Activated CD4-positive, alpha-beta T cell treated with anti-CD3 and anti-CD28 coated beads for 36 hours (primary cell): Measurements from ENCODE around the gene OPHN1. TPM values are rescaled to one million over a fixed set of nuclear protein-coding genes. Genes with fewer than 3 reads are reported as not detected.
"Not testable (repeated sequence)": the region's sequence is repeated elsewhere in the genome, so short reads cannot be mapped to it uniquely, and the experiment has no call there.

Experiments
- ATAC-seq: fragments of 200-7000 bp; cut with Tn5 transposase; one replicate; pipeline ENCODE4 v1.10.0; 2021; ENCODE audit warnings: mild to moderate bottlenecking, moderate library complexity
- CTCF ChIA-PET: fragments of 350-600 bp; sonication (Branson Sonifier 250); formaldehyde crosslinking; loops from one replicate; lab custom pipeline; 2021; ENCODE audit warnings: antibody characterized with exemption; lab: Charles Lee
- POLR2A ChIA-PET: fragments of 350-600 bp; sonication (Branson Sonifier 250); formaldehyde crosslinking; loops from one replicate; lab custom pipeline; 2021; ENCODE audit warnings: antibody characterized with exemption, inconsistent platforms; lab: Charles Lee
- DNase-seq: peaks from one replicate; pipeline ENCODE4 v3.0.0-alpha.2; 2020
- H3K27ac Mint-ChIP-seq: one replicate; pipeline ENCODE4 v1.8.0; 2021; ENCODE audit warnings: mixed read lengths
- H3K27me3 Mint-ChIP-seq: one replicate; pipeline ENCODE4 v1.8.0; 2021; ENCODE audit warnings: mixed read lengths
- H3K36me3 Mint-ChIP-seq: one replicate; pipeline ENCODE4 v1.8.0; 2021; ENCODE audit warnings: low read depth, mixed read lengths
- H3K4me1 Mint-ChIP-seq: one replicate; pipeline ENCODE4 v1.8.0; 2021; ENCODE audit warnings: mixed read lengths
- H3K4me3 Mint-ChIP-seq: one replicate; pipeline ENCODE4 v1.8.0; 2021; ENCODE audit warnings: mild to moderate bottlenecking, moderate library complexity, mixed read lengths
- H3K9me3 Mint-ChIP-seq: one replicate; pipeline ENCODE4 v1.8.0; 2021; ENCODE audit warnings: low read depth, mixed read lengths
- intact Hi-C, 2 experiments: fragments of 100-400 bp; cut with DNase I in 1 of 2; cut with micrococcal nuclease in 1 of 2; formaldehyde crosslinking; loops; one replicate each; pipeline versions ENCODE4 v1.14.2 to v1.15.1; 2022 to 2024; cut with DNase I, micrococcal nuclease
- total RNA-seq, 2 experiments: library from RNA; stranded (reverse); gene quantifications; one replicate each; pipeline ENCODE4 v1.2.3, GENCODE V29; 2021

Gene OPHN1
- total RNA-seq, 2 experiments from 2014 or later = 0.04 to 0.07 TPM

GRCh38 chrX:68086709-68087108 is 346.6 kb downstream of the OPHN1 start:
- intact Hi-C loops = no loop called here
- Mint-ChIP-seq H3K27ac (no peak overlapping the region), H3K27me3 (no peaks in the 10 kb centered on the region), H3K9me3 (no peaks in the 10 kb centered on the region), H3K4me3 (no peak overlapping the region), H3K4me1 (no peaks in the 10 kb centered on the region), H3K36me3 (no peaks in the 10 kb centered on the region)
- DNase-seq = no peak
- CTCF ChIA-PET = no interaction called here
- ATAC-seq = no peak
- POLR2A ChIA-PET = no interaction called here

- Mint-ChIP-seq H3K36me3 (no peaks in the 10 kb centered on the region), H3K4me3 (no peak overlapping the region), H3K27ac (no peak overlapping the region), H3K27me3 (no peaks in the 10 kb centered on the region), H3K4me1 (no peaks in the 10 kb centered on the region), H3K9me3 (no peaks in the 10 kb centered on the region)
- CTCF ChIA-PET = no interaction called here
- intact Hi-C loops = no loop called here
- DNase-seq (no peak), ATAC-seq (no peak)
- POLR2A ChIA-PET = no interaction called here
Measured at GRCh38 chrX:68084765-68085164, 348.5 kb downstream of the OPHN1 start.

- Mint-ChIP-seq H3K9me3 (peaks cover 2% of the 10 kb centered on the region), H3K4me1 (no peaks in the 10 kb centered on the region), H3K4me3 (no peak overlapping the region), H3K27ac (no peak overlapping the region), H3K36me3 (no peaks in the 10 kb centered on the region), H3K27me3 (no peaks in the 10 kb centered on the region)
- DNase-seq (no peak), ATAC-seq (no peak)
- CTCF ChIA-PET = no interaction called here
- POLR2A ChIA-PET = no interaction called here
- intact Hi-C loops = no loop called here
Measured at GRCh38 chrX:68083510-68083909, 349.8 kb downstream of the OPHN1 start.

DNA sequence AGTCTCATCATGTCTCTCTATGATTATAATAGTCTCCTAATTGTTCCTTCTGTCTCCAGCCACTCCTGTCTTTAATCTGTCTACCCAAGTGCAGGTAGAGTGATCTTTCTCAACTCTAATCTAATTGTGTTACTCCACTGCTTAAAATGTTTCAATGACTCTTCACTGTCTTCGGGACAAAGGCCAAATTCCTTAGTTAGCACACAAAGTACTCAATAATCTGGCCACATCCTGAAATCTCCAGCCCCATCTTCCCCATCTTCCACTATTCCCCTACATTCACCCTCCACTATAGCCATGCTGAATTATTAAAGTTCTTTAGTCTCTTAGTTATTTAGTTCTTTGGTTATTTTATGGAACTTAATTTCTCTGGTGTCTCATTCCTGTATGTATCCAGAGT is 353.3 kb downstream of the OPHN1 start:
- H3K4me3 Mint-ChIP-seq = no peak overlapping the region
- H3K9me3 Mint-ChIP-seq = peaks cover 2% of the 10 kb centered on the region
- ChIA-PET POLR2A (no interaction called here), CTCF (no interaction called here)
- intact Hi-C loops = no loop called here
- DNase-seq (no peak), ATAC-seq (no peak)
- no peaks in the 10 kb centered on the region for H3K27me3 Mint-ChIP-seq
- H3K36me3 Mint-ChIP-seq = no peaks in the 10 kb centered on the region
- H3K27ac Mint-ChIP-seq = no peak overlapping the region
- no peaks in the 10 kb centered on the region for H3K4me1 Mint-ChIP-seq

DNA sequence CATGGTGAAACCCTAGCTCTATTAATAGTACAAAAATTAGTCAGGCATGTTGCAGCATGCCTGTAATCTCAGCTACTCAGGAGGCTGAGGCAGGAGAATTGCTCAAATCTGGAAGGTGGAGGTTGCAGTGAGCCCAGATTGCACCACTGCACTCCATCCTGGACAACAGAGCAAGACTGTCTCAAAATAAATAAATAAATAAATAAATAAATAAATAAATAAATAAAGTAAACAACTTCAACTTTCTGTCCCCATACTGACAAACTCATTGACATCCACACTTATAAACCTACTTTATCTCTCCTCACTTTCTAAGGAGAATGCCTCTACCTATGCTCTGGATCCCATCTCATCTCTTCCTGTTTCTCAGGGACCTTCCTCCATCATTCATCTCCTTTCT is 354.5 kb downstream of the OPHN1 start:
- H3K27me3 Mint-ChIP-seq, POLR2A ChIA-PET, DNase-seq, H3K9me3 Mint-ChIP-seq, H3K27ac Mint-ChIP-seq, H3K4me1 Mint-ChIP-seq, CTCF ChIA-PET, H3K4me3 Mint-ChIP-seq, intact Hi-C loops, ATAC-seq, H3K36me3 Mint-ChIP-seq: not testable (repeated sequence)

DNA sequence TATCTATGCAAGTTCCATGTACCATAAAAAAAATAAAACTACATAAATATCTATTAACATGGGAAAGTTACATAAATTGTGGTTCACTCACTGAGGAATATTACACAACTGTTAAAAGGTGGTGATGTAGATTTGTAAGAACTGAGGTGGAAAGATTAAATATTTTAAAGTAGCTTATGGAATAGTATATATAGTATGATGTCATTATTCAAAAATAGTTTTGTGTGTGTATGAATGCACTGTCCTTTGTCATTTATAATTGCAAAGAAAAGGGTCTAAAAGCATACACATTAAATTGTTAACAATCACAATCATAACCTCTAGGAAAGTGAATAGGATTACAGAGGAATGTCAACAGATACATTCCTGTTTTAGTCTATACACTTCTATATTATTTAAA is 355.9 kb downstream of the OPHN1 start:
- POLR2A ChIA-PET = no interaction called here
- no peak overlapping the region for H3K27ac Mint-ChIP-seq

GRCh38 chrX:68072041-68072440 is 361.3 kb downstream of the OPHN1 start:
- DNase-seq (no peak), ATAC-seq (no peak)
- no peak overlapping the region for H3K27ac Mint-ChIP-seq
- intact Hi-C loops = no loop called here
- H3K4me3 Mint-ChIP-seq = no peak overlapping the region
- CTCF ChIA-PET = no interaction called here
- H3K9me3 Mint-ChIP-seq = no peaks in the 10 kb centered on the region
- no peaks in the 10 kb centered on the region for H3K36me3 Mint-ChIP-seq
- H3K4me1 Mint-ChIP-seq = no peaks in the 10 kb centered on the region
- no peaks in the 10 kb centered on the region for H3K27me3 Mint-ChIP-seq
- POLR2A ChIA-PET = no interaction called here

More for the DNA sequence above, 355.9 kb downstream of the OPHN1 start:
- CTCF ChIA-PET = no interaction called here
- H3K36me3 Mint-ChIP-seq = no peaks in the 10 kb centered on the region
- ATAC-seq (no peak), DNase-seq (no peak)
- no peaks in the 10 kb centered on the region for H3K27me3 Mint-ChIP-seq
- H3K4me1 Mint-ChIP-seq = no peaks in the 10 kb centered on the region
- H3K4me3 Mint-ChIP-seq = no peak overlapping the region
- H3K9me3 Mint-ChIP-seq = peaks cover 2% of the 10 kb centered on the region
- intact Hi-C loops = no loop called here

DNA sequence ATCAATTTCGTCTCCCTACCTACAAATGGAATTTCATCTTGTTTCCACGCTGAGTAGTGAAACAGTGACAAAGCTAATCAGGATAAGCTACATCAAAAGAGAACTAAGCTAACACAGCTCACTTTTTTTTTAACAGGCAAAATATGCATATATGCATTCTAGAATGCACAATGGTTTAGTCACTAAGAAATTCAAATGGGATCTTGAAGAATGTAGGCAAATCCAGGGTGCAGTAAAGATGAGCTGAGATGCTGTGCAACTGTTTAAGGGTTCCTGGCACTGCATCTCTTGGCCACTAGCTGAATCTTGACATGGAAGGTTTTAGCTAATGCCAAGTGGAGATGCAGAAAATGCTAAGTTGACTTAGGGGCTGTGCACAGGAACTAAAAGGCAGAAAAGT is 363.2 kb downstream of the OPHN1 start:
- DNase-seq, H3K27me3 Mint-ChIP-seq, ATAC-seq, intact Hi-C loops, H3K27ac Mint-ChIP-seq, H3K4me1 Mint-ChIP-seq, H3K36me3 Mint-ChIP-seq, H3K4me3 Mint-ChIP-seq, CTCF ChIA-PET, POLR2A ChIA-PET, H3K9me3 Mint-ChIP-seq: not testable (repeated sequence)

DNA sequence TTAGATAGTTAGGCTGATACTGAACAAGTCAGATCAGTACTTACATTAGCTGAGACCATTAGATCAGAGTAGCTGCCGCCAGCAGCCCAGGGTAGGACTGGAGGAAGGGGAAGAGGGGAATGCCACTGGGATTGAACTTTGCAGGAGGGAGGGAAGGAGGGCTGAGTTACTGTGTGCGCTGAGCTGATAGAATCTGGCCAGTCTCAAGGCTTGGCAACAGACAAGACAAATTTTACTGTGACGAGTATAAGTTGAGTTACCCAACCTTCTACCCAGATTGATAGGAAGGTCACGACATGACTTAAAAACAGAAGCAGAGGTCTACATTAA is 372.1 kb downstream of the OPHN1 start:
- POLR2A ChIA-PET = no interaction called here
- DNase-seq = no peak
- intact Hi-C loops = no loop called here
- CTCF ChIA-PET = no interaction called here
- Mint-ChIP-seq H3K4me1 (no peaks in the 10 kb centered on the region), H3K4me3 (no peak overlapping the region), H3K27me3 (no peaks in the 10 kb centered on the region), H3K27ac (no peak overlapping the region), H3K9me3 (no peaks in the 10 kb centered on the region), H3K36me3 (no peaks in the 10 kb centered on the region)
- ATAC-seq = no peak

DNA sequence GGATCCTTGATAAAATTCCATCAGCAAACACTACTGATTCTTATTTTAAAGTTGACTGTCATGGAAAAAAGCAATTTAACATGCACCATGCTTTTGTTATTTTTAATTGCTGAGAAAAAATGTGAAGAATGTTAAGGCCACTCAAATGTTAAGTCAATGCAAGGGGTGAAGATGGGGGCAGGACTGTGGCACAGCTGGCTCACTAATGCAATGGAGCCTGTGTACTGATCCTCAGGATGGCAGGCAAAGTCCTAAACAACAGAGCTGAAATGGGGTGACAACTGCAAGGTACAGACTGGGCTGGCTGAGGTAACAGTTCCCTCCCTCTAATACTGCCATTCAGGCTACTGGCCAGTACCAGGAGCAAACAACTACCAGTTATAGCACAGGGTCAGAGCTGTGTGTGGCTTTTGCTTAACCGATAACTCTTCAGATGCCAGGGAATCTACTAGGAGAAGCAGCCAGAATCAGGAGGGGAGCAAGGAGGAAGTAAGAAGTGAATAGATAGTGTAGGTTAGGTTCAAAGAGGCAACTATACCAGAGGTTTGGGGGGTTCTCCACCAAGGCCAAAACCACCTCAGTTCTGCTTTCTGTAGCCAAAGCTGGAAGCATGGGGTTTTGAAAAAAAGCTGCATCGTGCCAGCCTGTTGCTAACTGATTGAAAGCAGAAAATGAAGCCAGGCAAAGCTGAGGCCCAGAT is 372.6 kb downstream of the OPHN1 start:
- POLR2A ChIA-PET = no interaction called here
- no peaks in the 10 kb centered on the region for H3K36me3 Mint-ChIP-seq
- no peaks in the 10 kb centered on the region for H3K9me3 Mint-ChIP-seq
- no peak overlapping the region for H3K4me3 Mint-ChIP-seq
- intact Hi-C loops = no loop called here
- DNase-seq (no peak), ATAC-seq (no peak)
- no peaks in the 10 kb centered on the region for H3K4me1 Mint-ChIP-seq
- CTCF ChIA-PET = no interaction called here
- H3K27me3 Mint-ChIP-seq = no peaks in the 10 kb centered on the region
- no peak overlapping the region for H3K27ac Mint-ChIP-seq

- DNase-seq (no peak), ATAC-seq (no peak)
- no peaks in the 10 kb centered on the region for H3K4me1 Mint-ChIP-seq
- H3K27me3 Mint-ChIP-seq = no peaks in the 10 kb centered on the region
- no peaks in the 10 kb centered on the region for H3K9me3 Mint-ChIP-seq
- intact Hi-C loops = no loop called here
- H3K4me3 Mint-ChIP-seq = no peak overlapping the region
- POLR2A ChIA-PET = no interaction called here
- CTCF ChIA-PET = no interaction called here
- no peak overlapping the region for H3K27ac Mint-ChIP-seq
- no peaks in the 10 kb centered on the region for H3K36me3 Mint-ChIP-seq
Measured at GRCh38 chrX:68059469-68059868, 373.8 kb downstream of the OPHN1 start.

- ATAC-seq (no peak), DNase-seq (no peak)
- intact Hi-C loops = no loop called here
- Mint-ChIP-seq H3K27me3 (no peaks in the 10 kb centered on the region), H3K9me3 (no peaks in the 10 kb centered on the region), H3K27ac (no peak overlapping the region), H3K4me3 (no peak overlapping the region), H3K4me1 (no peaks in the 10 kb centered on the region), H3K36me3 (no peaks in the 10 kb centered on the region)
- CTCF ChIA-PET = no interaction called here
- POLR2A ChIA-PET = no interaction called here
Measured at GRCh38 chrX:68049466-68049865, 383.8 kb downstream of the OPHN1 start.

DNA sequence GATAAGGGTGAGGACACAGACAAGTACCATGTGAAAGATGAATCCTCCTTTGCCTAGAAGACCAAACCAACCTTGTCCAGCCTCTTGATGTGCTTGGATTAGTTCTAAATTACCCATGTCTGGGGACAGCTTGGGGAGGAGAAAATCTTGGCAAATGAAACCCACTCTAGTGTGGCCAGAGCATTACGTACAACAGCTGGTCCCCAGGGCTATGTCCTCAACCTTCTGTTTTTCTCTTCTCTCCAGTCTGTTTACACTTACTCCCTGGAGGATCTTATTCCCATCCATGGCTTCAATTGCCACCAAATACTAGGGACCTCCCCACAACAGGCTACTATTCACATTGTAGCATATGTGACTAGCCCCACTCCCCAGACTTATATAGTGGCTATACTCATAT is 384.5 kb downstream of the OPHN1 start:
- Mint-ChIP-seq H3K4me1 (no peaks in the 10 kb centered on the region), H3K36me3 (no peaks in the 10 kb centered on the region), H3K9me3 (no peaks in the 10 kb centered on the region), H3K27ac (no peak overlapping the region), H3K27me3 (no peaks in the 10 kb centered on the region), H3K4me3 (no peak overlapping the region)
- ChIA-PET CTCF (no interaction called here), POLR2A (no interaction called here)
- intact Hi-C loops = no loop called here
- ATAC-seq = no peak
- no peak for DNase-seq
